DND-41 (cell line): ENCODE data around the gene MSANTD1.

Experiments used
- EZH2 ChIP-seq: IDR thresholded peaks from 3 replicates; pipeline ENCODE4 v1.6.1; 2012; ENCODE audit warnings: borderline replicate concordance, low read depth, mild to moderate bottlenecking, moderate library complexity, low read length, inconsistent platforms; ENCODE audit not compliant: severe bottlenecking
- TF ChIP-seq, protein P1 (sequence below): IDR thresholded peaks from 2 replicates; pipeline ENCODE4 v1.5.1; 2012; ENCODE audit warnings: borderline replicate concordance, low read length, moderate library complexity, mild to moderate bottlenecking; ENCODE audit not compliant: poor library complexity, severe bottlenecking; ENCODE audit errors: extremely low read depth

DNA sequence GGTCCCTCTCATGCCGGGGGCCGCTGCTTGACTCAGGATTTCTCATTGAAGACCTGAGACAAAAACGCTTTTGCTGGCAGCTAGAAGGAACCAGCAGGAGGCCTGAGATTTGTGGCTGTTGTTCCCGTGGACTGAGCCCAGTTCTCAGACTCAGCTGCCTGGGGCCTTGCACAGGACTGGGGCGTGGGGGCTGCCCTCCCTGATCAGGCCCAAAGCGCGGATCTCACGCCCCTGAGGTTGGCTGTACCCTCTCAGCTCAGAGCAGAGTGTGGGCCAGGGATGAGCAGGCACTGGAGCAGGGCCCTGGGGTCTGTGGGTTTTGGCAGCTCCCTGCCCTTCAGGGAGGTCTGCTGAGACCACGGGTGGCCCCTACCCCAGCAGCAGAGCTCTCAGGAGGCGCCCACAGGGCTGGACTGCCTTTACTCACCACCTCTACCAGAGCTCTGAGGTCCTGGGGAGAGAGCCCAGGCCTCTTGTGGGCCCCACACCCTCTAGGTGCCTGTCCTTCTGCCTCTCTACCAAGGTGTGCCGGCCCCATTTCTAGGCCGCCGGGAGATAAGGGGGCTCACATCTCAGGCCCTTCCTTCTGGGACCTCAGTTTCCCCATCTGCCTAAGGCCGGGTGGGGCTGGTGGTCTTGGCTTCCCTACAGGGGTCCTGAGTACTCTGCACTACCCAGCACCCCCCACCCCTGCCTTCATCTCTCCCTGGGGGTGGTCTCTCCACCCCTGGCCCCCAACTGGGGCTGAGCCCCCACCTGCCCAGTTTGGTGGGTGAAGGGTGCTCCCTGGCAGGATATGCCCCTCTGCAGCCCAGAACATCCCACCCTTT, 5.6 kb downstream of the MSANTD1 start:
- TF ChIP-seq, protein P1, sequence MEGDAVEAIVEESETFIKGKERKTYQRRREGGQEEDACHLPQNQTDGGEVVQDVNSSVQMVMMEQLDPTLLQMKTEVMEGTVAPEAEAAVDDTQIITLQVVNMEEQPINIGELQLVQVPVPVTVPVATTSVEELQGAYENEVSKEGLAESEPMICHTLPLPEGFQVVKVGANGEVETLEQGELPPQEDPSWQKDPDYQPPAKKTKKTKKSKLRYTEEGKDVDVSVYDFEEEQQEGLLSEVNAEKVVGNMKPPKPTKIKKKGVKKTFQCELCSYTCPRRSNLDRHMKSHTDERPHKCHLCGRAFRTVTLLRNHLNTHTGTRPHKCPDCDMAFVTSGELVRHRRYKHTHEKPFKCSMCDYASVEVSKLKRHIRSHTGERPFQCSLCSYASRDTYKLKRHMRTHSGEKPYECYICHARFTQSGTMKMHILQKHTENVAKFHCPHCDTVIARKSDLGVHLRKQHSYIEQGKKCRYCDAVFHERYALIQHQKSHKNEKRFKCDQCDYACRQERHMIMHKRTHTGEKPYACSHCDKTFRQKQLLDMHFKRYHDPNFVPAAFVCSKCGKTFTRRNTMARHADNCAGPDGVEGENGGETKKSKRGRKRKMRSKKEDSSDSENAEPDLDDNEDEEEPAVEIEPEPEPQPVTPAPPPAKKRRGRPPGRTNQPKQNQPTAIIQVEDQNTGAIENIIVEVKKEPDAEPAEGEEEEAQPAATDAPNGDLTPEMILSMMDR, result no peak
- TF ChIP-seq EZH2, result no peak
